ENCODE measurements around the gene RNF25. TPM values are rescaled to one million over a fixed set of nuclear protein-coding genes. Genes with fewer than 3 reads are reported as not detected.

RNF25 gene
- total RNA-seq, 1 experiment from 2014 or later: 32.1 TPM

DNA sequence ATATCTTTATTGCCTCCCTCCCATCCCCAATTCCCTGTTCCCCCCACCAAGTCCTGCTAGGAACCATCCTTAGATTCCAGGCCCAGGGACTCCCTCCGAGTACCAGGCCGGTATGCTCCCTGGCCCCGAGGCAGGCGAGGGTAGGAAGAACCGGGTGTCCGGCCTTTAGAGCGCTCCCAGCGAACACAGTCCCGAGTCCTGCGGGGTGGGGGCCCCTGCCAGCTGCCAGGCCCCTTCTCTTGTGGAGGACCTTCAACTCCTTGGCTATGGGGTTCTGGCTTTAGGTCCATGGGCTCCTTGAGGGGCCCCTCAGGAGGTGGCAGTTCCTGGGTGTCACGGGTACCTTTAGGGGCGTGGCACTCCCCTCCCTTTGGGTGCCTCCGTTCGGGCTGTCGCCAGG, 7.9 kb downstream of the RNF25 start:
- H3K4me3 ChIP-seq (ENCODE audit: low read depth, low read length): no peak overlapping the region
- H3K9me3 ChIP-seq: no peaks in the 10 kb centered on the region
- H3K4me1 Mint-ChIP-seq (ENCODE audit: low read depth, unreplicated experiment): peaks cover 9% of the 10 kb centered on the region
- no TSS peak for BruUV-seq (replicated peaks)
- H3K4me3 Mint-ChIP-seq (ENCODE audit: unreplicated experiment): no peak overlapping the region
- ChIA-PET CTCF (no interaction called here), POLR2A (no interaction called here)
- no peak for DNase-seq
- no peaks in the 10 kb centered on the region for H3K27me3 Mint-ChIP-seq (ENCODE audit: insufficient read depth, unreplicated experiment)
- H3K36me3 Mint-ChIP-seq (ENCODE audit: insufficient read depth, unreplicated experiment): peaks cover 82% of the 10 kb centered on the region
- peaks cover 4% of the 10 kb centered on the region for H3K36me3 ChIP-seq (ENCODE audit: control insufficient read depth, insufficient read depth, low read length)
- no peaks in the 10 kb centered on the region for H3K9me3 Mint-ChIP-seq (ENCODE audit: unreplicated experiment)
- H3K27me3 ChIP-seq (replicated peaks; ENCODE audit: control insufficient read depth, insufficient read depth, low read length): no peaks in the 10 kb centered on the region
- H3K27ac Mint-ChIP-seq (ENCODE audit: unreplicated experiment): no peak overlapping the region
- no peaks in the 10 kb centered on the region for H3K4me1 ChIP-seq
- TF ChIP-seq, protein P1, sequence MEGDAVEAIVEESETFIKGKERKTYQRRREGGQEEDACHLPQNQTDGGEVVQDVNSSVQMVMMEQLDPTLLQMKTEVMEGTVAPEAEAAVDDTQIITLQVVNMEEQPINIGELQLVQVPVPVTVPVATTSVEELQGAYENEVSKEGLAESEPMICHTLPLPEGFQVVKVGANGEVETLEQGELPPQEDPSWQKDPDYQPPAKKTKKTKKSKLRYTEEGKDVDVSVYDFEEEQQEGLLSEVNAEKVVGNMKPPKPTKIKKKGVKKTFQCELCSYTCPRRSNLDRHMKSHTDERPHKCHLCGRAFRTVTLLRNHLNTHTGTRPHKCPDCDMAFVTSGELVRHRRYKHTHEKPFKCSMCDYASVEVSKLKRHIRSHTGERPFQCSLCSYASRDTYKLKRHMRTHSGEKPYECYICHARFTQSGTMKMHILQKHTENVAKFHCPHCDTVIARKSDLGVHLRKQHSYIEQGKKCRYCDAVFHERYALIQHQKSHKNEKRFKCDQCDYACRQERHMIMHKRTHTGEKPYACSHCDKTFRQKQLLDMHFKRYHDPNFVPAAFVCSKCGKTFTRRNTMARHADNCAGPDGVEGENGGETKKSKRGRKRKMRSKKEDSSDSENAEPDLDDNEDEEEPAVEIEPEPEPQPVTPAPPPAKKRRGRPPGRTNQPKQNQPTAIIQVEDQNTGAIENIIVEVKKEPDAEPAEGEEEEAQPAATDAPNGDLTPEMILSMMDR (IDR thresholded peaks at IDR 0.05; ENCODE audit: insufficient read depth in 1 of 2, low read depth in 1 of 2, low read length in 1 of 2, severe bottlenecking in 1 of 2, unreplicated experiment in 1 of 2): no peak
- intact Hi-C loops (cut with micrococcal nuclease; ENCODE audit: unreplicated experiment): no loop called here

DNA sequence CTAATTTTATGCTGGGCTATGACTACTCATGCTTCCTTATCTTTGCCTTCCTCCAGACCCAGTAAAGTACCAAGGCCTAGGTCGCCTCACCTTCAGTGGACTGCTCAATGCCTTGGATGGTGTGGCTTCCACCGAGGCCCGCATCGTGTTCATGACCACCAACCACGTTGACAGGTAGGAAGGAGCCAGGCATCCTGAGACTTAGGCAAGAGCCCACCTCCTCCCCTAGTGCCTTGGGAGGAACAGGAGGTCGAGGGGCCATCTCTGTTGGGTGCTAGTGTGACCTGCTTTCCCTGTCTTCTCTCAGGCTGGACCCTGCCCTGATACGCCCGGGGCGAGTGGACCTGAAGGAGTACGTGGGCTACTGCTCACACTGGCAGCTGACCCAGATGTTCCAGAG, 9.0 kb downstream of the RNF25 start:
- no peak overlapping the region for H3K4me3 Mint-ChIP-seq (ENCODE audit: unreplicated experiment)
- peaks cover 4% of the 10 kb centered on the region for H3K36me3 ChIP-seq (ENCODE audit: control insufficient read depth, insufficient read depth, low read length)
- H3K4me1 ChIP-seq: peaks cover 4% of the 10 kb centered on the region; the same call in 1 of the 2 replicates
- ChIA-PET CTCF (no interaction called here), POLR2A (no interaction called here)
- no peaks in the 10 kb centered on the region for H3K27me3 ChIP-seq (replicated peaks; ENCODE audit: control insufficient read depth, insufficient read depth, low read length)
- H3K27ac Mint-ChIP-seq (ENCODE audit: unreplicated experiment): no peak overlapping the region
- TF ChIP-seq, protein P1 (IDR thresholded peaks at IDR 0.05; ENCODE audit: insufficient read depth in 1 of 2, low read depth in 1 of 2, low read length in 1 of 2, severe bottlenecking in 1 of 2, unreplicated experiment in 1 of 2): no peak
- no peak overlapping the region for H3K4me3 ChIP-seq (ENCODE audit: low read depth, low read length)
- no peak for DNase-seq
- H3K9me3 Mint-ChIP-seq (ENCODE audit: unreplicated experiment): no peaks in the 10 kb centered on the region
- H3K9me3 ChIP-seq: no peaks in the 10 kb centered on the region
- peaks cover 85% of the 10 kb centered on the region for H3K36me3 Mint-ChIP-seq (ENCODE audit: insufficient read depth, unreplicated experiment)
- intact Hi-C loops (cut with micrococcal nuclease; ENCODE audit: unreplicated experiment): no loop called here
- H3K27me3 Mint-ChIP-seq (ENCODE audit: insufficient read depth, unreplicated experiment): no peaks in the 10 kb centered on the region
- peaks cover 9% of the 10 kb centered on the region for H3K4me1 Mint-ChIP-seq (ENCODE audit: low read depth, unreplicated experiment)
- BruUV-seq (replicated peaks): no TSS peak

DNA sequence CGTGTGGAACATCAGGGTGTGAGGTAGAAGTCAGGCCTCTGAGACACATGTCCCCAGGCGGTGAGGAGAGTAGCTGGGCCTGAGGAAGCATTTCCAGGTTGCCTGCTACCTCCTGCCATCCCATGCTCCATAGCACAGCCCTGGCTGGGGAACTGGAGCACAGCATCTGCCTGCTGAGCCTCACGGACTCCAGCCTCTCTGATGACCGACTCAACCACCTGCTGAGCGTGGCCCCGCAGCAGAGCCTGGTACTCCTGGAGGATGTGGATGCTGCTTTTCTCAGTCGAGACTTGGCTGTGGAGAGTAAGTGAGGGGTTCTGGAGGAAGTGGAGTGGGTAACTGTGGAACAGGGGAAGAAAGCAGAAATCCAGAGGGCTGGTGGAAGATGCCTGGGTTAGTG, 9.4 kb downstream of the RNF25 start:
- TF ChIP-seq, protein P1 (IDR thresholded peaks at IDR 0.05; ENCODE audit: insufficient read depth in 1 of 2, low read depth in 1 of 2, low read length in 1 of 2, severe bottlenecking in 1 of 2, unreplicated experiment in 1 of 2): no peak
- Mint-ChIP-seq H3K27ac (ENCODE audit: unreplicated experiment) (no peak overlapping the region), H3K4me1 (ENCODE audit: low read depth, unreplicated experiment) (peaks cover 9% of the 10 kb centered on the region), H3K36me3 (ENCODE audit: insufficient read depth, unreplicated experiment) (peaks cover 84% of the 10 kb centered on the region), H3K27me3 (ENCODE audit: insufficient read depth, unreplicated experiment) (no peaks in the 10 kb centered on the region), H3K4me3 (ENCODE audit: unreplicated experiment) (no peak overlapping the region), H3K9me3 (ENCODE audit: unreplicated experiment) (no peaks in the 10 kb centered on the region)
- intact Hi-C loops (cut with micrococcal nuclease; ENCODE audit: unreplicated experiment): no loop called here
- H3K27me3 ChIP-seq (replicated peaks; ENCODE audit: control insufficient read depth, insufficient read depth, low read length): no peaks in the 10 kb centered on the region
- peaks cover 4% of the 10 kb centered on the region for H3K36me3 ChIP-seq (ENCODE audit: control insufficient read depth, insufficient read depth, low read length)
- POLR2A ChIA-PET: no interaction called here
- BruUV-seq (replicated peaks): no TSS peak
- no peak overlapping the region for H3K4me3 ChIP-seq (ENCODE audit: low read depth, low read length)
- H3K9me3 ChIP-seq: no peaks in the 10 kb centered on the region
- CTCF ChIA-PET: interaction anchor here (1.5 kb wide), 1 partner anchor 25 kb away, joined by 4 read pairs; no protein-coding TSS in a partner anchor
- no peak for DNase-seq
- H3K4me1 ChIP-seq: peaks cover 6% of the 10 kb centered on the region; the same call in 1 of the 2 replicates

Data from Caco-2 (cell line).